ENCODE results near the gene GPX7. TPM values are rescaled to one million over a fixed set of nuclear protein-coding genes. Genes with fewer than 3 reads are reported as not detected.

GPX7 gene
- total RNA-seq, 2 donors from 2014 or later, result 10.2 to 25.9 TPM

GRCh38 chr1:52628614-52629324 is 26.6 kb downstream of the GPX7 start:
- ATAC-seq (ENCODE audit: insufficient number of reproducible peaks, low FRiP score, low read depth), result no peak

GRCh38 chr1:52629325-52629643 is 27.1 kb downstream of the GPX7 start:
- Histone ChIP-seq H3K36me3 (no peaks in the 10 kb centered on the region), H3K4me1 (ENCODE audit: control insufficient read depth in 1 of 2, low read depth in 2 of 2) (peaks cover 0 to 10% of the 10 kb centered on the region in 2 donors), H3K27ac (no peak overlapping the region), H3K9me3 (no peaks in the 10 kb centered on the region), H3K4me3 (no peak overlapping the region), H3K27me3 (replicated peaks; ENCODE audit: insufficient read depth) (no peaks in the 10 kb centered on the region)
- DNase-seq (ENCODE audit: low spot score) (no peak), ATAC-seq (ENCODE audit: insufficient number of reproducible peaks, low FRiP score, low read depth) (no peak)
- TF ChIP-seq CTCF (IDR thresholded peaks at IDR 0.05), result no peak

More at GRCh38 chr1:52628614-52629324, 26.6 kb downstream of the GPX7 start:
- no peak for TF ChIP-seq CTCF (IDR thresholded peaks at IDR 0.05)
- H3K36me3 ChIP-seq, result no peaks in the 10 kb centered on the region
- H3K9me3 ChIP-seq, result peaks cover 3% of the 10 kb centered on the region
- H3K4me3 ChIP-seq, result no peak overlapping the region
- H3K4me1 ChIP-seq (ENCODE audit: control insufficient read depth in 1 of 2, low read depth in 2 of 2), result peaks cover 0 to 10% of the 10 kb centered on the region in 2 donors
- no peak overlapping the region for H3K27ac ChIP-seq
- no peaks in the 10 kb centered on the region for H3K27me3 ChIP-seq (replicated peaks; ENCODE audit: insufficient read depth)
- DNase-seq (ENCODE audit: low spot score), result no peak

- TF ChIP-seq CTCF (IDR thresholded peaks at IDR 0.05), result no peak
- DNase-seq (ENCODE audit: low spot score) (no peak), ATAC-seq (ENCODE audit: insufficient number of reproducible peaks, low FRiP score, low read depth) (no peak)
- Histone ChIP-seq H3K27ac (no peak overlapping the region), H3K9me3 (no peaks in the 10 kb centered on the region), H3K4me1 (ENCODE audit: control insufficient read depth in 1 of 2, low read depth in 2 of 2) (peaks cover 0 to 10% of the 10 kb centered on the region in 2 donors), H3K36me3 (no peaks in the 10 kb centered on the region), H3K27me3 (replicated peaks; ENCODE audit: insufficient read depth) (no peaks in the 10 kb centered on the region), H3K4me3 (no peak overlapping the region)
Measured at GRCh38 chr1:52629667-52630066, 27.5 kb downstream of the GPX7 start.

- H3K9me3 ChIP-seq, result no peaks in the 10 kb centered on the region
- H3K27ac ChIP-seq, result no peak overlapping the region
- ATAC-seq (ENCODE audit: insufficient number of reproducible peaks, low FRiP score, low read depth) (no peak), DNase-seq (ENCODE audit: low spot score) (no peak)
- no peaks in the 10 kb centered on the region for H3K36me3 ChIP-seq
- no peaks in the 10 kb centered on the region for H3K27me3 ChIP-seq (replicated peaks; ENCODE audit: insufficient read depth)
- peaks cover 0 to 10% of the 10 kb centered on the region in 2 donors for H3K4me1 ChIP-seq (ENCODE audit: control insufficient read depth in 1 of 2, low read depth in 2 of 2)
- no peak overlapping the region for H3K4me3 ChIP-seq
- no peak for TF ChIP-seq CTCF (IDR thresholded peaks at IDR 0.05)
Measured at GRCh38 chr1:52631759-52632331, 29.7 kb downstream of the GPX7 start.

- Histone ChIP-seq H3K27ac (no peak within 1 kb of the TSS), H3K9me3 (no peaks in the 10 kb centered on the region), H3K4me1 (ENCODE audit: control insufficient read depth in 1 of 2, low read depth in 2 of 2) (peaks cover 0 to 10% of the 10 kb centered on the region in 2 donors), H3K4me3 (peak within 1 kb of the TSS; percentile 74), H3K27me3 (replicated peaks; ENCODE audit: insufficient read depth) (no peaks in the 10 kb centered on the region), H3K36me3 (no peaks in the 10 kb centered on the region)
- no peak for TF ChIP-seq CTCF (IDR thresholded peaks at IDR 0.05)
- ATAC-seq (ENCODE audit: insufficient number of reproducible peaks, low FRiP score, low read depth), result no peak
- no peak for DNase-seq (ENCODE audit: low spot score)
Measured at GRCh38 chr1:52632732-52633290, 30.6 kb downstream of the GPX7 start, which contains the start of gene SHISAL2A. Gene SHISAL2A, plus strand, starts transcription at chr1:52633168. Its CDS starts 326 bp downstream, at chr1:52633494.
